GM10266 (cell line): Measurements from ENCODE around the gene ZNF184.

Experiments used
- DNase-seq: peaks from one replicate; pipeline ENCODE4 v3.0.0; 2012; ENCODE audit errors: extremely low spot score
- CTCF ChIP-seq: IDR thresholded peaks from 2 replicates; pipeline ENCODE4 v1.5.1; 2012; ENCODE audit warnings: mild to moderate bottlenecking, low read depth; ENCODE audit not compliant: control insufficient read depth, insufficient read depth; ENCODE audit errors: missing control alignments

Gene ZNF184

GRCh38 chr6:27419363-27419762 lies 53.5 kb downstream of the ZNF184 start:
- no peak for TF ChIP-seq CTCF
- DNase-seq: no peak

DNA sequence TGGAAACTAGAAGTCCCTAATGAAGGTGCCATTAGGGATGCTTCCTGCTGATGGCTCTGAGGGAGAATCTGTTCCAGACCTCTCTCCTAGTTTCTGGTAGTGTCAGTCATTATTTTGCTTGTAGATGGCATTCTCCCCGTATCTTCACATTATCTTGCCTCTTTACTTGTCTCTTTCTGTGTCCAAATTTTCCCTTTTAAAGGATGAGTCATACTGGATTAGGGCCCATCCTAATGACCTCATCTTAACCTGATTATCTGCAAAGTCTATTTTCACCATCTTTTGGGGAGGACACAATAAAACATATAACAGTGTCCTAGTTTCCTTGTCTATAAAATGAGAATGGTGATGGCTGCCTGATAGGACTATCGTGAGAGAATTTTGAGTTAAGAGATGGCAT lies 57.0 kb downstream of the ZNF184 start:
- DNase-seq: no peak
- no peak for TF ChIP-seq CTCF

GRCh38 chr6:27414996-27415395 lies 57.9 kb downstream of the ZNF184 start:
- TF ChIP-seq CTCF: no peak
- no peak for DNase-seq

- DNase-seq: no peak
- TF ChIP-seq CTCF: no peak
These were observed 58.6 kb downstream of the ZNF184 start for GRCh38 chr6:27414300-27414699.

DNA sequence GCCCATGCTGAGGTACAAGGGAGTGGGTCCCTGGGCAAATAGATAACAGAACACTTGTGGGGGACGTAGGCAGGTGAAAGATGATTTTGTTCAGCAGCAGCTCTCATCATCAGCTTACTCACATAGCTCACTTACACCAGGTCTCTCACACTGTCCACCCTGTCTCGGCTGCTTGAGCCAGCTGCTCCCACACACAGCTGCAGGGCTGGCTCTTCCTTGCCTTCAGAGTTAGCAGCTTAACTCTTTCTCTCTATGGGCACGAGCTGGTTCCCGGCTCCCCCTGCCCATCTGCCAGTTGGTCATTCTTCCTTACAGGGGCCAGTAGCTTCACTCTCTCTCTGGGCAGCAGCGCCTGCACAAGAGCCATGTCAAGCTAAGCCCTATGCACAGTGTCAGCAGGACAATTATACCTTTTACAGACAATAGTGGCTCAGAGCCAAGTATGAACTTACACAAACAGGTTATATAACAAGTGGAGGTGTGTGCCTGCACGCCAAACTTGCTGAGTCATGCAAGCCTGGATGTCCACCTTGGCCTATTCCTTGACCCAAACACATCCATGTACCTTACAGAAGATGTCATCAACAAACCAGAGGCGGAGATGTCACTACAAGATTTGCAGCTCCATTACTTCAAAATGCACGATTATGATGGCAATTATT lies 65.6 kb downstream of the ZNF184 start:
- DNase-seq: no peak
- no peak for TF ChIP-seq CTCF

DNA sequence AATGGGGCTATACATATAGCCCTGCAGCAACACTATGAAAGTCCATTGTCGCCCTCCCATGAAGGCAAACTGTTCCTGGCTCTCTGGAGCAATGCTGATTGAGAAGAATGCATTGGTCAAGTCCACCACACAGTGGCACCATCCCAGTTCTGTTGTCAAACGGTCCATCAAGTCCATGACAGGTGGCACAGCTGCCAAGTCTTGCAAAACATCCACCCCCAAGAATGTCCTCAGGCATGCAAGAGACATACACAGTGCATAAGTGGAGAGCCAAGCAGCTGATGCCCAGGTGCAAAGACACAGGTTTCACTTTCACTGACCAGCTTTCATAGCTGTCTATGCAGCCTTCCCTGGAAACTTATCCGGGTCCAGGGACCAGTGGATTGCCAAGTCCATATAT lies 66.8 kb downstream of the ZNF184 start:
- no peak for DNase-seq

More for the DNA sequence above, 66.8 kb downstream of the ZNF184 start:
- TF ChIP-seq CTCF: no peak
